ENCODE results near the gene ARID5B.
"Not testable (repeated sequence)": the region's sequence is repeated elsewhere in the genome, so short reads cannot be mapped to it uniquely, and the experiment has no call there.

ARID5B gene

DNA sequence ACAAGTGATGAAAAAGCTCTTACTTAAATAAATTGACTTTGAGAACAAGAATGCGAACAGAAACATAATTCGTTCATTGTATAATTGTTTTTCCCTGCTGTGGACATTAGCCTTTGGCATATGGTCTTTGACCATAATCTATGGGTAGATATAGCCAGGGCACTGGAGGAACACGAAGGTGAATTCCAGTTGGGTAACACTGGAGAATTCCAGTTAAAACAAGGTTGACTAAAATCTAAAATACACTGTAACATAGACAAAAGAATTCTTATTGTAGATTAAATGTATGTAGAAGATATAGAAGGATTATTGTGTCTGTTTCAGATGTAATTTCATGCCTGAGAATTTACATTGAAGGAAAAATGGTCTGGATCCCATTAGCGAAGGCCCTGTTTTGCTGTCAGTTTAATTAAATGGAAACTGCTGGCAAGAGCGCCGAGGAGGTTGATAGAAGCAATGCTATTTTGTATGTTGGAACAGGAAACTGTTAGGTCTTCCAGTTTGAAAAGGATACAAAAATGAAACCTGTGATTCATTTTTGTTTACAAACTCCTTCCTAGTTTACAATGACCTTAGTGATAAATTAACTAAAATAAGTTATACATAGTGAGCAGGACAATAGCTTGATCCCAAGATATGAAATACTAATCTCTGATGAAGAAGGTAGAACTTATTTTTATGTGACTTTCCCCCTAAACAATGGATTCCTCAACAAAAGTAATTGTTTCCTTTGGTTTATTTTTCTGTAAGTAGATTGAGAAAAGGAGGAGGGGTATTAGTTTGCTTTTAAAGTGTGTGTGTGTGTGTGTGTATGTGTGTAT lies 68.9 kb downstream of the ARID5B start:
- Histone ChIP-seq H3K9me3 (ENCODE audit: insufficient read depth, low read length) (no peaks in the 10 kb centered on the region), H3K36me3 (ENCODE audit: insufficient read depth, insufficient read length, low read length) (no peaks in the 10 kb centered on the region), H3K9ac (ENCODE audit: insufficient read length, low read depth) (no peak overlapping the region), H3K4me1 (ENCODE audit: insufficient read depth, insufficient read length) (no peaks in the 10 kb centered on the region), H3K4me3 (ENCODE audit: insufficient read length, low read depth) (no peak overlapping the region), H3K27me3 (ENCODE audit: insufficient read depth, insufficient read length) (no peaks in the 10 kb centered on the region)
- TF ChIP-seq ZNF274 (IDR thresholded peaks at IDR 0.05; ENCODE audit: low read depth, low read length) (no peak), SUZ12 (IDR thresholded peaks at IDR 0.05; ENCODE audit: extremely low read depth, insufficient read depth, insufficient read length) (no peak), YY1 (IDR thresholded peaks at IDR 0.05; ENCODE audit: insufficient read depth, insufficient read length) (no peak)
- no peak for DNase-seq (ENCODE audit: low read depth, low spot score)

DNA sequence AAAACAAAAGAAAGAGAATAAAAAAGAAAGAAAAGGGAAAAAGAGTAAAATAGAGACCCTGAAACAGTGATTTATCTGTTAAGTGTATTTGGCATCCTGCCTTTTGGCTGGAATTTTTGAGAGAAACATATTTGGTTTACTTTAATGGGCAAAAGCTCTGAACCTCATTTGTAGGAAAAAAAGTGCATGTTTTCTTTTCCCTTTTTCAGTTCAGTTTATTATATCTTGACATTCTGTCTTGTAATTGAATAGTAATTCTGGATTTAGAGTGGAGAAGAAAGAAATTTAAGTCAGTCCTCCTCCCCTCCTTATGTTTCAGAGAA lies 69.5 kb downstream of the ARID5B start:
- no peak overlapping the region for H3K4me3 ChIP-seq (ENCODE audit: insufficient read length, low read depth)
- DNase-seq (ENCODE audit: low read depth, low spot score) = no peak
- H3K9ac ChIP-seq (ENCODE audit: insufficient read length, low read depth) = no peak overlapping the region
- no peaks in the 10 kb centered on the region for H3K36me3 ChIP-seq (ENCODE audit: insufficient read depth, insufficient read length, low read length)
- H3K4me1 ChIP-seq (ENCODE audit: insufficient read depth, insufficient read length) = no peaks in the 10 kb centered on the region
- no peaks in the 10 kb centered on the region for H3K9me3 ChIP-seq (ENCODE audit: insufficient read depth, low read length)
- no peaks in the 10 kb centered on the region for H3K27me3 ChIP-seq (ENCODE audit: insufficient read depth, insufficient read length)
- TF ChIP-seq ZNF274 (IDR thresholded peaks at IDR 0.05; ENCODE audit: low read depth, low read length) (no peak), YY1 (IDR thresholded peaks at IDR 0.05; ENCODE audit: insufficient read depth, insufficient read length) (no peak), SUZ12 (IDR thresholded peaks at IDR 0.05; ENCODE audit: extremely low read depth, insufficient read depth, insufficient read length) (no peak)

DNA sequence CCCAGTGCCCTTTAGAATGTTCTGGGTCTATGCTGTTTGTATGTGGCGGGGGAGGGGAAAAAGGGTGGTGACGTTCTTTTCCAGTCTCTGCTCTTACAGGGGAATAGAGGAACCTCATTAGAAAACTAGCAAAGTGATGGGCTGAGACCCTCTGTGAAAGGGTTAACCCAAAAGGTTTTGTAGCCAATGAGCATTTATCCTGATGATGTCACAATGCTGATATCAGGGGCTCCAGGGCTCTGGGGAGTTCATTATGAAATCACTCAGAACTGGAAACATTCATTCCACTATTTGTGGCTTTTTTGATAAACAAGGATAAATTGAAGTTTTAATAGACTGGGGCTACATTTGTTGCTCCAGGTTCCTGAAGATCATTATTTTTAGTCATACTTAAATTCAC lies 71.7 kb downstream of the ARID5B start:
- H3K36me3 ChIP-seq (ENCODE audit: insufficient read depth, insufficient read length, low read length) = no peaks in the 10 kb centered on the region
- no peaks in the 10 kb centered on the region for H3K4me1 ChIP-seq (ENCODE audit: insufficient read depth, insufficient read length)
- no peak for TF ChIP-seq YY1 (IDR thresholded peaks at IDR 0.05; ENCODE audit: insufficient read depth, insufficient read length)
- no peak for TF ChIP-seq SUZ12 (IDR thresholded peaks at IDR 0.05; ENCODE audit: extremely low read depth, insufficient read depth, insufficient read length)
- no peak for TF ChIP-seq ZNF274 (IDR thresholded peaks at IDR 0.05; ENCODE audit: low read depth, low read length)
- no peaks in the 10 kb centered on the region for H3K9me3 ChIP-seq (ENCODE audit: insufficient read depth, low read length)
- H3K4me3 ChIP-seq (ENCODE audit: insufficient read length, low read depth) = no peak overlapping the region
- no peak for DNase-seq (ENCODE audit: low read depth, low spot score)
- no peaks in the 10 kb centered on the region for H3K27me3 ChIP-seq (ENCODE audit: insufficient read depth, insufficient read length)
- H3K9ac ChIP-seq (ENCODE audit: insufficient read length, low read depth) = no peak overlapping the region

DNA sequence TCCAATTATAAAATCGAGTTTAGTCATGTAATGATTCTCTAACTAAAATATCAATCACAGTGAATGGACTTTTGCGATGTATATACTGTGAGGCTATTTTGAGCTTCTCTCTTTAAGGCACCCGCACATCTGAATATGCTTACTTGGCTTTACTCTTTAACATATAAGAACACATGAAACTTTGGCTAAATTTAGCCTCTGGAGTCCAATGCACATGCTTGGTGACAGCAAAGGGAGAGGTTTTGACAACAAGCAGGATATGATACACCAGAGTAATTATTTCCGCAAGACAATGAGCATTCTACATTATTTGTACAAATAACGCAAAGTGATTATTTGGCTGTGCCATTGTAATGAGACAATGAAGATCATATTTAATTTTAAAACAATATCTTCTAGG lies 72.4 kb downstream of the ARID5B start:
- no peak for DNase-seq (ENCODE audit: low read depth, low spot score)
- no peak for TF ChIP-seq SUZ12 (IDR thresholded peaks at IDR 0.05; ENCODE audit: extremely low read depth, insufficient read depth, insufficient read length)
- no peak for TF ChIP-seq YY1 (IDR thresholded peaks at IDR 0.05; ENCODE audit: insufficient read depth, insufficient read length)
- no peak for TF ChIP-seq ZNF274 (IDR thresholded peaks at IDR 0.05; ENCODE audit: low read depth, low read length)
- no peaks in the 10 kb centered on the region for H3K4me1 ChIP-seq (ENCODE audit: insufficient read depth, insufficient read length)
- H3K27me3 ChIP-seq (ENCODE audit: insufficient read depth, insufficient read length) = no peaks in the 10 kb centered on the region
- no peak overlapping the region for H3K4me3 ChIP-seq (ENCODE audit: insufficient read length, low read depth)
- no peak overlapping the region for H3K9ac ChIP-seq (ENCODE audit: insufficient read length, low read depth)
- H3K9me3 ChIP-seq (ENCODE audit: insufficient read depth, low read length) = no peaks in the 10 kb centered on the region
- H3K36me3 ChIP-seq (ENCODE audit: insufficient read depth, insufficient read length, low read length) = no peaks in the 10 kb centered on the region

DNA sequence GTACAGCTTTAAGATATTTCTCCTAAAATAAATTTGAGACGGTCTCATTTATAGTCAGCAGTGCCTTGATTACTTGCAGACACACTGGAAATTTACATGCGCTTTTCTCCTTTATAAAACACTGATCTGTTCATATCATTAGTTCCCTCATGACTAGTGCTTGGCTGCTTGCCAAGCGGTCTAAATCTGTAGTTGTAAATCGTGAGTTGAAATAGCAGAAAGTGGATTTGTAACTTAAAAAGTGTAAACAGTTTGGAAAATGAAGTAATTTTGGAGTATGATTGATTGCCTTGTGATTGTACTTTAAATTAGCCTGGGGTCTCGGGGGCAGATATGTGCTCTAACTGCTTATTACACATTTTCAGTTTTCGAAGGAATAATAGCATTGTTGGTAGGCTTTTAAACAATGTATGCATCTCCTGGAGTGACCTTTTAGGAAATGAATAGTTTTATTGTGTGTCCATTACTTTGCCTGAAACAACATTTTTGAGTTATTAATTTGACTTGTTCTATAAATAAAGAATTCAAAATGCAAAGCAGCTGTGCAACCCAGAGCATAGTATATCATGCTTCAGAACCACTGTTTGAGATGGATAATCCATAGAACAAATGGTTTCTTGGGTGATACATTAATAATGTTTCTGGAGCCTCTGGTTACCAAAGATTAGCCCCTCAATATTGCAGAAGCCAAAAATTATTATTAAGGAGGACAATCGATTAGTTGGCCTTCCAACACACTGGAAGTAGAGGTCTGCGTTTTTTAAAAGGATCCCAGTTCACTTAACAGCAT lies 73.3 kb downstream of the ARID5B start:
- DNase-seq (ENCODE audit: low read depth, low spot score) = no peak
- no peaks in the 10 kb centered on the region for H3K27me3 ChIP-seq (ENCODE audit: insufficient read depth, insufficient read length)
- no peak overlapping the region for H3K9ac ChIP-seq (ENCODE audit: insufficient read length, low read depth)
- TF ChIP-seq YY1 (IDR thresholded peaks at IDR 0.05; ENCODE audit: insufficient read depth, insufficient read length) (no peak), SUZ12 (IDR thresholded peaks at IDR 0.05; ENCODE audit: extremely low read depth, insufficient read depth, insufficient read length) (no peak), ZNF274 (IDR thresholded peaks at IDR 0.05; ENCODE audit: low read depth, low read length) (no peak)
- H3K36me3 ChIP-seq (ENCODE audit: insufficient read depth, insufficient read length, low read length) = no peaks in the 10 kb centered on the region
- H3K4me1 ChIP-seq (ENCODE audit: insufficient read depth, insufficient read length) = no peaks in the 10 kb centered on the region
- no peaks in the 10 kb centered on the region for H3K9me3 ChIP-seq (ENCODE audit: insufficient read depth, low read length)
- H3K4me3 ChIP-seq (ENCODE audit: insufficient read length, low read depth) = no peak overlapping the region

DNA sequence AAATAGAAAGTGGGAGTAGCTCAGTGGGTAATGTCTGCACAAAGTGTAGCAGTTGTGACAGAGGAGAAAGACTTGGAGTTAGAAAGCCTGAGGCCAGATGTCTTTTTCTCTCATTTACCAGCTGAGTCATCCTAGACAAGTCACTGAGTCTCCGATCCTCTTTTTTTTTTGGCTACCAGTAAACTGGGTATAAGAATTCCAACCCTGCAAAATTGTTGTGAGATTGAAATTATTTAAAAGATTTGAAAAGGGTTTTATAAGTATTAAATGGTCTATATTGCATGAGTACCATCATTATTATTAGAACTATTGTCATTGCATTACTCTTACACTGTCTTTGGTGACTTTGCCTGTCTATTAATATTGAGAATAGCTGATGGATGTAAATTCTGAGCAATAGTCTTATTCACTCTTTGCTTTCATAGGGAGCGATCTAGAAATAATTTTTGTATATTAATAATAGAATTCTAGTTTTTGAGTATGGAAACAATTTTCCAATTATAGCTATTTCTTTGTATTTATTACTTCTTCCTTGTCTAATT lies 74.0 kb downstream of the ARID5B start:
- no peak for DNase-seq (ENCODE audit: low read depth, low spot score)

DNA sequence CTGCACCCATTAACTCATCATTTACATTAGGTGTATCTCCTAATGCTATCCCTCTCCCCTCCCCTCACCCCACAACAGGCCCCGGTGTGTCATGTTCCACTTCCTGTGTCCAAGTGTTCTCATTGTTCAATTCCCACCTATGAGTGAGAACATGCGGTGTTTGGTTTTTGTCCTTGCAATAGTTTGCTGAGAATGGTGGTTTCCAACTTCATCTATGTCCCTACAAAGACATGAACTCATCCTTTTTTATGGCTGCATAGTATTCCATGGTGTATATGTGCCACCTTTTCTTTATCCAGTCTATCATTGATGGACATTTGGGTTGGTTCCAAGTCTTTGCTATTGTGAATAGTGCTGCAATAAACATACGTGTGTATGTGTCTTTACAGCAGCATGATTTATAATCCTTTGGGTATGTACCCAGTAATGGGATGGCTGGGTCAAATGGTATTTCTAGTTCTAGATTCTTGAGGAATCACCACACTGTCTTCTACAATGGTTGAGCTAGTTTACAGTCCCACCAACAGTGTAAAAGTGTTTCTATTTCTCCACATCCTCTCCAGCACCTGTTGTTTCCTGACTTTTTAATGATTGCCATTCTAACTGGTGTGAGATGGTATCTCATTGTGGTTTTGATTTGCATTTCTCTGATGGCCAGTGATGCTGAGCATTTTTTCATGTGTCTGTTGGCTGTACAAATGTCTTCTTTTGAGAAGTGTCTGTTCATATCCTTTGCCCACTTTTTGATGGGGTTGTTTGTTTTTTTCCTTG lies 75.6 kb downstream of the ARID5B start:
- H3K4me1 ChIP-seq (ENCODE audit: insufficient read depth, insufficient read length); H3K9ac ChIP-seq (ENCODE audit: insufficient read length, low read depth); H3K36me3 ChIP-seq (ENCODE audit: insufficient read depth, insufficient read length, low read length); H3K9me3 ChIP-seq (ENCODE audit: insufficient read depth, low read length); H3K4me3 ChIP-seq (ENCODE audit: insufficient read length, low read depth); DNase-seq (ENCODE audit: low read depth, low spot score); H3K27me3 ChIP-seq (ENCODE audit: insufficient read depth, insufficient read length): not testable (repeated sequence)

More for the DNA sequence above, 74.0 kb downstream of the ARID5B start:
- H3K27me3 ChIP-seq (ENCODE audit: insufficient read depth, insufficient read length) = no peaks in the 10 kb centered on the region
- H3K4me1 ChIP-seq (ENCODE audit: insufficient read depth, insufficient read length) = no peaks in the 10 kb centered on the region
- TF ChIP-seq YY1 (IDR thresholded peaks at IDR 0.05; ENCODE audit: insufficient read depth, insufficient read length) = no peak
- no peak for TF ChIP-seq SUZ12 (IDR thresholded peaks at IDR 0.05; ENCODE audit: extremely low read depth, insufficient read depth, insufficient read length)
- no peaks in the 10 kb centered on the region for H3K9me3 ChIP-seq (ENCODE audit: insufficient read depth, low read length)
- no peak overlapping the region for H3K4me3 ChIP-seq (ENCODE audit: insufficient read length, low read depth)
- no peaks in the 10 kb centered on the region for H3K36me3 ChIP-seq (ENCODE audit: insufficient read depth, insufficient read length, low read length)
- H3K9ac ChIP-seq (ENCODE audit: insufficient read length, low read depth) = no peak overlapping the region

Measured in NT2/D1 (cell line).